Naive thymus-derived CD8-positive, alpha-beta T cell (primary cell): ENCODE data around the gene EDN3. TPM values are rescaled to one million over a fixed set of nuclear protein-coding genes. Genes with fewer than 3 reads are reported as not detected.
"Not testable (repeated sequence)": the region's sequence is repeated elsewhere in the genome, so short reads cannot be mapped to it uniquely, and the experiment has no call there.

Source experiments
- ATAC-seq, 2 donors: fragments of 150-1000 bp; cut with Tn5 transposase in 1 of 2; sonication (Bioruptor Pico), chemical (Tn5 transposase) in 1 of 2; 1 replicate in 1 of 2; 2 replicates in 1 of 2; pipeline ENCODE4 v1.10.0; 2021; ENCODE audit warnings: mild to moderate bottlenecking in 2 of 2, moderate library complexity in 2 of 2
- POLR2A ChIA-PET: fragments of 350-600 bp; sonication (Branson Sonifier 250); formaldehyde crosslinking; loops from one replicate; lab custom pipeline; 2021; ENCODE audit warnings: antibody characterized with exemption; lab: Charles Lee
- DNase-seq, 10 donors: peaks; one replicate each; pipeline versions ENCODE4 v3.0.0 to v3.0.0-alpha.2; 2020 to 2022
- H3K27ac Mint-ChIP-seq, 10 donors: one replicate each; pipeline ENCODE4 v1.8.0; 2020 to 2022; ENCODE audit warnings: mild to moderate bottlenecking in 10 of 10, mixed read lengths in 10 of 10, moderate library complexity in 4 of 10, inconsistent platforms in 1 of 10
- H3K27me3 Mint-ChIP-seq, 5 donors: one replicate each; pipeline ENCODE4 v1.8.0; 2021 to 2022; ENCODE audit warnings: mixed read lengths in 5 of 5
- H3K36me3 Mint-ChIP-seq, 3 donors: one replicate each; pipeline ENCODE4 v1.8.0; 2020 to 2022; ENCODE audit warnings: mixed read lengths in 3 of 3, mild to moderate bottlenecking in 2 of 3, inconsistent platforms in 1 of 3
- H3K4me1 Mint-ChIP-seq, 4 donors: one replicate each; pipeline ENCODE4 v1.8.0; 2021 to 2022; ENCODE audit warnings: mixed read lengths in 4 of 4
- H3K4me3 Mint-ChIP-seq, 10 donors: one replicate each; pipeline ENCODE4 v1.8.0; 2020 to 2022; ENCODE audit warnings: mild to moderate bottlenecking in 10 of 10, mixed read lengths in 10 of 10, moderate library complexity in 6 of 10, inconsistent platforms in 1 of 10
- H3K9me3 Mint-ChIP-seq, 9 donors: one replicate each; pipeline ENCODE4 v1.8.0; 2020 to 2022; ENCODE audit warnings: mixed read lengths in 9 of 9, mild to moderate bottlenecking in 3 of 9, inconsistent platforms in 1 of 9, moderate library complexity in 1 of 9
- polyA plus RNA-seq, 3 donors: library from polyadenylated mRNA; unstranded; fragments of 300-500 nt; fragmentation: Illumina TruSeq; gene quantifications; one replicate each; pipeline ENCODE4 v1.2.3, GENCODE V29; 2021
- total RNA-seq, 8 experiments: library from RNA in 2 of 8; stranded (reverse) in 2 of 8; gene quantifications; one replicate each; pipeline ENCODE4 v1.2.3 and lab custom pipeline; 2021 to 2026

EDN3 gene
- total and polyA plus RNA-seq, 5 experiments from 2014 or later, result not detected

GRCh38 chr20:59346061-59346460, 45.6 kb downstream of the EDN3 start:
- Mint-ChIP-seq H3K27me3 (no peaks in the 10 kb centered on the region), H3K9me3 (peaks cover 0 to 2% (median 0%) of the 10 kb centered on the region in 9 donors), H3K4me3 (no peak overlapping the region), H3K27ac (no peak overlapping the region), H3K4me1 (no peaks in the 10 kb centered on the region), H3K36me3 (no peaks in the 10 kb centered on the region)
- POLR2A ChIA-PET, result no interaction called here
- DNase-seq (no peak), ATAC-seq (no peak)

- Mint-ChIP-seq H3K36me3 (no peaks in the 10 kb centered on the region), H3K4me3 (no peak overlapping the region), H3K4me1 (peaks cover 0 to 10% (median 8%) of the 10 kb centered on the region in 4 donors), H3K27me3 (no peaks in the 10 kb centered on the region), H3K9me3 (no peaks in the 10 kb centered on the region), H3K27ac (no peak overlapping the region)
- POLR2A ChIA-PET, result no interaction called here
- DNase-seq, result no peak
- no peak for ATAC-seq
These were observed 48.9 kb downstream of the EDN3 start for GRCh38 chr20:59349277-59349676.

DNA sequence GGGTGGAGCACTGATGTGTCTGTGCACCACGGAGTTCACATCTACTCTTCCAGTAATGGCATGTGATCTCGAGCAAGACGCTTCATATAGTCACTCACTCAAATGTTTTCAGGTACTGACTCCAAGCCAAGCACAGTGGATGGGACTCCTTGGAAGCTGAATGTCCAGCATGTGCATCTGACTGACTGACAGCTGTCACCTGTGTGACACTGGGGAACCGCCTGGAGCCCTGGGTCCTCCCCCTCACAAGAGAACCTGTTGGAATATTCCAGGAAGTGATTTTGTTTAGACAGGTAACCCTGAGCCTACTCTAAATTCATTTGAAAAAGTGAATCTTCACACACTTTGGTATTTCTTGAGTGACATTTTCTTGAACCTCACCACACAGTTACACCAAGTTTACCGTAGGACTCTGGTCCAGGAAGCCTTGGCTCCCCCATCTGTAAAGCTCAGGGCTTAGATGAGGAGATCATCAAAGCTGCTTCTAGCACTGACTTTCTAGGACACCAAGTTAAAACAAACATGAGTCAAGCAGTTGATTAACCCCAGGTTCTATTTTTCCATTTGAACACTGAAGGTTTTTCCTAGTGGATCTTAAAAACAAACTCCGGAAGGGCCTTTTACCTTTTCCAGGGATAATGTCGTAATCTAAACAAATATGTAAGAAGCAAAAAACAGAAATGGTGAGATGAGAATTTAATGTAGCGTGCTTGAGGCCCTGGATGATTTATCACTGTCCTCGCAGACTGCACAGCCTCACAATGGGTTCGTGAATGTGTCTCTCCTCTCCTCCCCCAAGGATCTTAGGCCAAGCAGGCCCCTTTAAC, 50.1 kb downstream of the EDN3 start:
- no peak overlapping the region for H3K27ac Mint-ChIP-seq
- peaks cover 0 to 10% (median 8%) of the 10 kb centered on the region in 4 donors for H3K4me1 Mint-ChIP-seq
- H3K36me3 Mint-ChIP-seq, result no peaks in the 10 kb centered on the region
- H3K9me3 Mint-ChIP-seq, result no peaks in the 10 kb centered on the region
- H3K4me3 Mint-ChIP-seq, result no peak overlapping the region
- DNase-seq (no peak), ATAC-seq (no peak)
- H3K27me3 Mint-ChIP-seq, result no peaks in the 10 kb centered on the region
- POLR2A ChIA-PET, result no interaction called here

DNA sequence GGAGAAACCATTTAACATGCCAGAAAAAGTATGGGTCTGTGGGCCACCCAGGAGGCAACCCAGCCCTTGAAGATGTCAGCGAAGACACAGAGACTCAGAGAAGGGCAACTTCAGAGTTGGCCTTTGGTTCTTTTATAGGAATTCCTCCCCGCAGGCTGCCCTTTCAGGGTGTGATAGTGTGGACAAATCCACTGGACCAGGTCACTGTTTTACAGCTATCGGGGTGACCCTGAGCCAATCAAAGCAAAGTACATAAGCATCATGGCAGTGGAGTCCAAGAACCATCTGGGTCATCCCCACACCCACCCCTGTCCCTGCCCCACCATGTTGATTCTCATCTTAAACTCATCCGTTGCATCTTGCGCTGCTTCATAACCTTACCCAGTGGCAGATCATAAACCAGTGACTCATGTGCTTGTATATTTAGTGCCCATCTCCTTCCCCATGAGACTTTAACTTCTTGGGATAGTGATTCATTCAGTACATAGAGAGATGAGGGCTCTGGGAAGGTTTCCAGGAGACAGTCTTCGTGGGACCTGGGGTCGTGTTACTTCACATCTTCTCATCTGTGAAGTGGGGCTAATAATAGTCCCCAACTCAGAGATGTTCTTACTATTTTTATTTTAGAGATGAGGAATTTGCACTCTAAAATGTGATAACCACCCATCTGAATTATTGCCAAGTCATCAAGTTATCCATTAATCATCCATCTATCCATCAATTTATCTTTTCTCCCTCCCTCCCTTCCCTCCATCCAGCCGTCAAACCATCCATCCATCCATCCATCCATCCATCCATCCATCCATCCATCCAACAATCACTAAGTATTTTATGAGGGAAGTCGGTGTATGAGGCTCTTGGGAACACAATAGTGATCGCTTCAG, 51.0 kb downstream of the EDN3 start:
- H3K36me3 Mint-ChIP-seq, result no peaks in the 10 kb centered on the region
- ATAC-seq (no peak), DNase-seq (no peak)
- no peaks in the 10 kb centered on the region for H3K9me3 Mint-ChIP-seq
- H3K27me3 Mint-ChIP-seq, result no peaks in the 10 kb centered on the region
- POLR2A ChIA-PET, result no interaction called here
- H3K4me1 Mint-ChIP-seq, result peaks cover 2 to 12% (median 11%) of the 10 kb centered on the region in 4 donors
- H3K27ac Mint-ChIP-seq, result no peak overlapping the region
- H3K4me3 Mint-ChIP-seq, result no peak overlapping the region

DNA sequence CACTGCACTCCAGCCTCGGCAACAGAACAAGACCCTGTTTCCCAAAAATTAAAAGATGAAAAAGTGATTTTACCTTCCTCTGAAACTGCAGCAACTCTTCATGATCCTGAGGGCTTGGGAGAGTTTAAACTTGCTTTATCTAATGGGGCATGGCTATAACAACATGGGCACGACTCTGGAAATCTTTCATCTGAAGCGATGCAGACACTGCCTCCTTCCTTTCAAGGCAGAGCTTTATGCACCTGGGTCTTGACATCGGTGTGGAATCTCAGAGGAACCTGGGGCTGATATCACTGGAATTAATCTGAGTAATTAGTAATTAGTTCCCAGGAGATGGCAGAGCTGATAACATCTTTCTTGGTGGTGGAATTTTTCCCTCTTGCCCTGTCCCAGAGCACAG, 52.1 kb downstream of the EDN3 start:
- H3K36me3 Mint-ChIP-seq, result no peaks in the 10 kb centered on the region
- POLR2A ChIA-PET, result no interaction called here
- H3K27ac Mint-ChIP-seq, result peak overlapping the region in 2 of 10 donors; percentile 22 to 73
- no peaks in the 10 kb centered on the region for H3K9me3 Mint-ChIP-seq
- no peaks in the 10 kb centered on the region for H3K27me3 Mint-ChIP-seq
- peaks cover 2 to 12% (median 11%) of the 10 kb centered on the region in 4 donors for H3K4me1 Mint-ChIP-seq
- H3K4me3 Mint-ChIP-seq, result no peak overlapping the region
- DNase-seq (no peak), ATAC-seq (no peak)

DNA sequence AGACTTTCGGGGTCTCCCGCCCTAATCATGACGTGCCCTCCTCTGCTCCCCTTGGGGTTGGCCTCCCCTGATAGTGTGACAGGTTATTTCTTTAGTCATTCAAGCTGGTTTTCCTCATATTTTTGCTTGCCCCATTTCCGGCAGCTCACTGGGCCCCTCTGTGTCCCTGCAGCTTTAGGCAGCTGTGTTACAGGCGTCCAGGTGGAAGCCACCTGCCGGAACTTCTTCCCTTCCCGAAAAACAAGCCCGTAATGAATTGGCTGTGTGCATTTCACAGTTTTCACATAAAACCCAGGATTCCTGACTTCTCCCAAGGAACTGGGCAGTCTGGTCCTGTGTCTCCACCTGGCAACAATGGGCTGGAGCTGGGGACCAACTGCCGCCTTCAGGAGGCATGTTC, 52.6 kb downstream of the EDN3 start:
- Mint-ChIP-seq H3K4me1 (peaks cover 2 to 12% (median 11%) of the 10 kb centered on the region in 4 donors), H3K9me3 (no peaks in the 10 kb centered on the region), H3K27me3 (no peaks in the 10 kb centered on the region), H3K36me3 (no peaks in the 10 kb centered on the region), H3K27ac (peak overlapping the region in 1 of 10 donors; percentile 73), H3K4me3 (no peak overlapping the region)
- ATAC-seq, result no peak
- POLR2A ChIA-PET, result no interaction called here
- no peak for DNase-seq

DNA sequence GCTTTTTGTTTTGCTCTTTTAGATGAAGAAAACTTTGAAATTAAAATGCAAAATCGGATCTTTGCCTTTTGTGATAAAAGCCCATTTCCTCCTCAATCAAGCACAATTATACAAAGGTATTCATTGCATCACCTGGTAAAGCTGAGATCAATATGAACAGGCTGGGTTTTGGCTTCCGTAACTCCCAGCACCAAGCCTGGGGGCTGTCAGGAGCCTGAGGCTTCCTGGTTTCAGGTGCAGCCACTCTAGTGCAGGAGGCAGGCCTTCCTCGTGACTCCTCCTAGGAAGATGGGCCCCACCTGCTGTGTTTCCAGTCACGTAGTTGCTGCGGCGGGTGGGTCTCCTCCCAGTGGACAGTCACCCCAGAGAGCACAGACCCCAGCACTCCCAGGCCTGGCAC, 54.0 kb downstream of the EDN3 start:
- Mint-ChIP-seq H3K36me3 (no peaks in the 10 kb centered on the region), H3K27ac (peak overlapping the region in 1 of 10 donors; percentile 82), H3K4me1 (peaks cover 2 to 12% (median 11%) of the 10 kb centered on the region in 4 donors), H3K9me3 (no peaks in the 10 kb centered on the region), H3K4me3 (no peak overlapping the region), H3K27me3 (no peaks in the 10 kb centered on the region)
- ATAC-seq (no peak), DNase-seq (no peak)
- POLR2A ChIA-PET, result no interaction called here

DNA sequence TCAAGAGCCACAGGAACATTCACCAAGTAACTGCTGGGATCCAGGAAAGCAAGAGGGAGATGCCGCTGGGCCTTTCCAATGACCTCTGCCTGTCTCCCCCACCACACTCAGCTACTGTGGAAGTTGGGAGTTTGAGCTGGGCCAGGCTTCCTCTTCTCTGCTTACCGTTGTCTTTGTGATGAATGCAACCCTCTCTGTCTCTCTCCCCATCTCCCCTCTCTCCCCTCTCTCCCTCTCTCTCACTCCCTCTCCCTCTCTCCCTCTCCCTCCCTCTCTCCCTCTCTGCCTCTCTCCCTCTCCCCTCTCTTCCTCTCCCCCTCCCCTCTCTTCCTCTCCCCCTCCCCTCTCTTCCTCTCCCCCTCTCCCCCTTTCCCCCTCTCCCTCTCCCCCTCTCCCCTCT, 54.8 kb downstream of the EDN3 start:
- H3K9me3 Mint-ChIP-seq, result no peaks in the 10 kb centered on the region
- no peaks in the 10 kb centered on the region for H3K27me3 Mint-ChIP-seq
- ATAC-seq (no peak), DNase-seq (no peak)
- H3K27ac Mint-ChIP-seq, result peak overlapping the region in 1 of 10 donors; percentile 82
- no peaks in the 10 kb centered on the region for H3K36me3 Mint-ChIP-seq
- POLR2A ChIA-PET, result no interaction called here
- no peak overlapping the region for H3K4me3 Mint-ChIP-seq
- H3K4me1 Mint-ChIP-seq, result peaks cover 2 to 12% (median 11%) of the 10 kb centered on the region in 4 donors

DNA sequence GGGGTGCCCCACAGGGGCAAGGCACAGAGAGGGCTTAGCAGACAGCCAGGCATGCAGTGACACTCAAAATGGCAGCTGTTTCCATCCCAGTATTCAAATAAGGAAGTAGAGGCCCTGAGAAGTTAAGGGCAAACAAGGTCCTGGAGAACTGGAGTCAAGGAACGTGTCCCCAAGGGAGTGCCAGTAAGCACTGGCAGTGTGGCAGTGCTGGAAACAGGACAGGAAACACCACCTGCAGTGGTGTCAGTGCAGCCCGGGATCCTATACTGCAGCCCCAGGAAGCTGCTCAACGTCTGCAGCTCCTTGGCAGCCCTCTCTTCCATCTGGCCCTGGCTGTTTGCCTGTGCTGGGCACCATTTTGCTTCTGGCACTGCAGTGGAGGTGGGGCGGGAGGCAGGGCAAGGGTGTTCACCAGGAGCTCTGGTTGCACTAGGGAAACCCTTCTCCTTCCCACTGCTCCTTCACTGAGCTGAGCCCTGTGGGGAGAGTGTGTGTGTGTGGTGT, 56.3 kb downstream of the EDN3 start:
- Mint-ChIP-seq H3K36me3 (no peaks in the 10 kb centered on the region), H3K4me3 (no peak overlapping the region), H3K27ac (no peak overlapping the region), H3K9me3 (no peaks in the 10 kb centered on the region), H3K4me1 (peaks cover 2 to 12% (median 10%) of the 10 kb centered on the region in 4 donors), H3K27me3 (peaks cover 0 to under 1% (median 0%) of the 10 kb centered on the region in 5 donors)
- no peak for ATAC-seq
- POLR2A ChIA-PET, result no interaction called here
- DNase-seq, result no peak

GRCh38 chr20:59358793-59359192, 58.4 kb downstream of the EDN3 start:
- H3K27me3 Mint-ChIP-seq, H3K4me1 Mint-ChIP-seq, POLR2A ChIA-PET, H3K27ac Mint-ChIP-seq, H3K36me3 Mint-ChIP-seq, H3K4me3 Mint-ChIP-seq, DNase-seq, H3K9me3 Mint-ChIP-seq, ATAC-seq: not testable (repeated sequence)

DNA sequence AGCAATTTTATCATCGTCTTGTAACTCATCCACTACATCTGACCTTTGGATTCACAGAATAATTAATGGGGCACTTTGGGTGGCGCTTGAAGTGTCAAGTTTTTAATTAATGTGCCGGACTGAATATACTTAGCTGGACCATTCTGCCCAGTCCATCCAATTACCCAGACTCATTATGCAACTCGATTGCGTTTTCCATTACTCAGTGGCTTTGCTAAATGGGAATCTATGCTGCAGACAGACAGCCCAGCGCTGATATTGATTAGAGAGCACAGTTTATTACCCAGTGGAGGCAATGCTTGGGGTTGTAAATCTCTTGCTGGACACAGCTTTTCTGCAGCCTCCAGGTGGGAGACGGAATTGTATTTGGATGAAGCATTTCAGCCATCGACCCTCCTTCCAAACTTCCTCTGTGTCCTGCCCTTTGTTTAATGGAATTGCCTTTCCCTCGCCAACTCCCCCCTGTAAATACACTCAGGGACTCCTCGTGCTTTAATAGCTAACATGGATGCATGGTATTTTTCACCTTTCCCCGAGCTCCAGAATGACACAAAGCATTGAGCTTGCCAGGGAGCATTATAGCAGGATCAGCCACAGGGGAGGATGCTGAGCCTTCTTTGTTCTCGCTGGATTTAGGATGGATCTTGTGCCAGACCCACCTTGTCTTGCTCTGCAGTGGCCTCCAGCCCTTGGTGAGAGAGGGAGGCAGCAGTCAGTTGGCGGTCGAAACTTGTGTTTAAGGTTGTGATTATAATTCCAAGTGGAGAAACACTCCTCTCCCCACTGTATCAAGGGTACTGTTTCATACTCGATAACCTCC, 59.7 kb downstream of the EDN3 start:
- no peak for DNase-seq
- H3K4me3 Mint-ChIP-seq, result no peak overlapping the region
- no peaks in the 10 kb centered on the region for H3K36me3 Mint-ChIP-seq
- ATAC-seq, result no peak
- peaks cover 0 to 4% (median 2%) of the 10 kb centered on the region in 5 donors for H3K27me3 Mint-ChIP-seq
- H3K27ac Mint-ChIP-seq, result no peak overlapping the region
- POLR2A ChIA-PET, result no interaction called here
- peaks cover 0 to 5% (median 2%) of the 10 kb centered on the region in 4 donors for H3K4me1 Mint-ChIP-seq
- H3K9me3 Mint-ChIP-seq, result no peaks in the 10 kb centered on the region

- no peak for DNase-seq
- H3K4me3 Mint-ChIP-seq, result no peak overlapping the region
- POLR2A ChIA-PET, result no interaction called here
- no peaks in the 10 kb centered on the region for H3K9me3 Mint-ChIP-seq
- ATAC-seq, result no peak
- H3K4me1 Mint-ChIP-seq, result peaks cover 0 to 4% (median 2%) of the 10 kb centered on the region in 4 donors
- H3K27ac Mint-ChIP-seq, result no peak overlapping the region
- H3K27me3 Mint-ChIP-seq, result peaks cover 0 to 4% (median 2%) of the 10 kb centered on the region in 5 donors
- no peaks in the 10 kb centered on the region for H3K36me3 Mint-ChIP-seq
These were observed 60.5 kb downstream of the EDN3 start for GRCh38 chr20:59360934-59361333.
